Keratinocyte (primary cell): Measurements from ENCODE around the gene COL21A1.

Experiments
- CTCF ChIP-seq, 3 experiments: IDR thresholded peaks in 1 of 3; conservative IDR thresholded peaks in 1 of 3; optimal IDR thresholded peaks in 1 of 3; 2 replicates in 2 of 3; 3 replicates in 1 of 3; pipeline versions ENCODE3 to v1.5.1; 2011; ENCODE audit warnings: low read length in 3 of 3, mild to moderate bottlenecking in 3 of 3, moderate library complexity in 2 of 3, control low read depth in 1 of 3, inconsistent platforms in 1 of 3; ENCODE audit not compliant: insufficient read depth in 2 of 3; ENCODE audit errors: extremely low read depth in 1 of 3
- EZH2 ChIP-seq: IDR thresholded peaks from one replicate; pipeline ENCODE4 v1.6.1; 2012; ENCODE audit warnings: inconsistent platforms, mild to moderate bottlenecking, low read length, moderate library complexity

- TF ChIP-seq CTCF (optimal IDR thresholded peaks at IDR 0.05 in 1 of 3, IDR thresholded peaks at IDR 0.05 in 1 of 3, conservative IDR thresholded peaks at IDR 0.05 in 1 of 3; ENCODE audit: extremely low read depth in 1 of 3, insufficient read depth in 2 of 3, low read length in 3 of 3) (no peak), EZH2 (no peak)
These were observed 14.9 kb downstream of the COL21A1 start for GRCh38 chr6:56232436-56232835.
